ENCODE data around the gene SIRT3.
A peak's percentile ranks its signal among the peaks of the same experiment; 100 is the strongest.

SIRT3 gene

DNA sequence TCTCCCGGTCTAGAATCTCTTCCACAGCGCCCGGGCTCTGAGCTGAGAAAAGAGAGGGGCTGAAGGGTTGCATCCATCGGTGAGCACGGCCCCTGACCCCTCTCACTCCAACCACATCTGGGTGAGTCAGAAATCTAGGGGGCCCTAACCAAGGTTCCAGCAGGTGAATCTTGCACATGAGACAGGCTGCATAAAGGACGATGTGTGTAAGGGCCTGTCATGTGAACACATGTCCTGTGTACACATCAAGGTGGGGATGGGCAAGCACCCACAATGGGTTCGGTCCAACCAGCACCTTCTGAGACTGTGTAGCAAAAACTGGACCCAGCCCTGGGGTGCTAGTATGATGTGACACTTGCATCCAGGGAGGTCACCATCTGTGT is 30.1 kb downstream of the SIRT3 start:
- Histone ChIP-seq H3K4me1 (peaks cover 54% of the 10 kb centered on the region), H3K9me3 (no peaks in the 10 kb centered on the region), H3K27ac (peak overlapping the region; percentile 99), H3K27me3 (no peaks in the 10 kb centered on the region), H4K20me1 (peaks cover 76% of the 10 kb centered on the region), H3K4me3 (peak overlapping the region; percentile 100), H3K9ac (peak overlapping the region; percentile 98), H3K4me2 (peak overlapping the region; percentile 99), H3K36me3 (peaks cover 64% of the 10 kb centered on the region)
- no peak for TF ChIP-seq Cebpa-rat (IDR thresholded peaks at IDR 0.05)

DNA sequence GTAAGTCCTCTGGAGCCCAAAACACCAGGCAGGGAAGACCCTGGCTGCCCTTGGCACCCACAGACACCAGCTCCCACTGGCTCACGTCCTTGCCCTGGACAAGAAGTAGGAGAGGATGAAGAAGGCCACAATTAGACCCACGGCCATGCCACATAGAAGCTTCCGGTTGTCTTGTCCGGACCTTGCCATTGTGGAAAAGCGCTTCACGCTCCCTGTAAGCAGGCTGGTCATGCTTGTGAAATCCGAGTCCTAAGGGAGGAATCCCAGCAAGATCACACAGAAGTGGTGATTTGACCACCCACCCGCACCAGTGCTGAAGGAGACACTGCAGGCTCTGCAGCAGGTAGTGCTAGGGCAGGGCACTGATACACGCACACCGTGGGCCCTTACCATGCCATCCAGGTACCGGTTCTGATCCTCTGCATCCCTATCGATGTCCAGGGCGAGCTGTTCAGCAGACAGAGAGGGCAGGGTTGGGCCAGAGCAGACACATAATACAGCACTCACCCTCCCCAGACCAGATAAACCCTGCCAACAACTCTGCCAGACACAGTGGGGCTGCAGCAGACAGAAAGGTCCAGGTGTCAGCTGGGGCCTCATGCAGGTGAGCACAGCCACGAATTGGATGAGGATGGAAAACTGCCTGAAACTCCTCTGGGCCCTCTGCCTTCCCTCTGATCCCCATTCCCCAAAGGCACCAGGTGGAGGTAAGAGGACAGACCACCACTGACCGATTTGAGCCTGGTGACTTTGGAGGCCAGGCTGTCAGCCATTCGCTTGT is 30.7 kb downstream of the SIRT3 start:
- peak overlapping the region; percentile 100; the same call in 1 of the 2 replicates for H3K4me3 ChIP-seq
- peaks cover 70% of the 10 kb centered on the region for H4K20me1 ChIP-seq
- H3K9ac ChIP-seq, result peak overlapping the region; percentile 98; the same call in 1 of the 2 replicates
- H3K4me2 ChIP-seq, result peak overlapping the region; percentile 99
- H3K36me3 ChIP-seq, result peaks cover 64% of the 10 kb centered on the region
- H3K4me1 ChIP-seq, result peaks cover 48% of the 10 kb centered on the region
- TF ChIP-seq Cebpa-rat (IDR thresholded peaks at IDR 0.05), result no peak
- H3K9me3 ChIP-seq, result no peaks in the 10 kb centered on the region
- H3K27ac ChIP-seq, result no peak overlapping the region
- H3K27me3 ChIP-seq, result no peaks in the 10 kb centered on the region

DNA sequence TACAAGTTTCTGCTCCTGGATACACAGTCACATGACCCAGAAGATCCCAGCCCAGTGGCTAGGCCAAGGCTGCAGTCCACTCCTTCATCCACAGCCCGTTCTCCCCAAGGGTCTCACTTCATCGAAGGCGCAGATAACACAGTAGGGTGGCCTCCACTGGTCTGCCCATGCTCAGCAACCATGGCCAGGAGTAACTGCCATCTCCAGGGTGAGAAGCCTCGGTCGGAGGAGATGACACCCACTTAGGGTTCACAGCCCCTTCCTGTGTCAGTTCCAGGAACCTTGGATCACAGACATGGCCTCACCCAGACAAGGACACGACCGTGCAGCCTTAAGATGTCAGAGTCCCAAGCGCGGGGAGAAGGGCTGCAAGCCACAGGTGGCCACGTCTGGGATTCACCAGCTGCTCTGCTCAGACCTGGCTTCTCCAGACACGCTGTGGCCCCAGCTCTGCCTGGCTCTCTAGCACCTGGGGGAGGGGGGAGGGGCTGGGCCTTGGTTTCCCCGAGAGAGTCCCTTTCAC is 31.5 kb downstream of the SIRT3 start:
- Histone ChIP-seq H3K27ac (no peak overlapping the region), H3K36me3 (peaks cover 56% of the 10 kb centered on the region), H3K9me3 (no peaks in the 10 kb centered on the region), H3K9ac (peak overlapping the region; percentile 98; the same call in 1 of the 2 replicates), H3K4me1 (peaks cover 41% of the 10 kb centered on the region), H3K4me2 (0 out of 2 replicates have a peak overlapping the region, but pooled peaks have one; percentile 99), H4K20me1 (peaks cover 62% of the 10 kb centered on the region), H3K4me3 (no peak overlapping the region), H3K27me3 (no peaks in the 10 kb centered on the region)
- TF ChIP-seq Cebpa-rat (IDR thresholded peaks at IDR 0.05), result no peak

DNA sequence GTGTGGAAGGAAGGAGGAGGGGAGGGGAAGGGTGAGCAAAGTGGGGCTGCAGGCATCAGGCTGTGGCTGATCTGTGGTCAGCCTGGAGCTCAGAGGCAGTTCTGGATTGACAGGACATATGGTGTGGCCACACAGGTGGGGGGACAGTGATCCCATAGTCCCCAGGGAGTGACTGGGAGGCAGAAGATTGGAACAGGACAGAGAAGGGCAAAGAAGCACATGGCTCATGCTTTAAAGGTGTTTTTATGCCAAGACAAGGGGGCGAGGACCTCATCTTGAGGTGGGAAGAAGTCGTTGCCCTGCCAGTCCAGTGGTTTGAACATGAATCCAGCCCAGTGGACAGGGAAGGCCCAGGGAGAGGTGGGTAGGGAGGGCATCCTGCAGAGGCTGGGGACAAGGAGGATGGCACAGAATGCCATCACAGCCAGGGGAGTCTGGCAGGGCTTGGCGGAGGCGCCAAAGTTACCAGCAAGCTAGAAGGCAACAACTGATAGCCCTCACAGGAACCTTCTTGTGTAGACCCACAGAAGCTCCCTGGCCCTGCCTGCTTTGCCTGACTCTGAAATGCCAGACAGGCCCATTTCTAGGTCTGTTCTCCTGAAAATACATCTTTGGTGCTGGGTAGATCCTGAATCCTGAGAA is 32.1 kb downstream of the SIRT3 start:
- no peak overlapping the region for H3K4me3 ChIP-seq
- peaks cover 53% of the 10 kb centered on the region for H3K36me3 ChIP-seq
- H3K4me2 ChIP-seq, result no peak overlapping the region
- peaks cover 35% of the 10 kb centered on the region for H3K4me1 ChIP-seq
- no peaks in the 10 kb centered on the region for H3K9me3 ChIP-seq
- H3K9ac ChIP-seq, result no peak overlapping the region
- TF ChIP-seq Cebpa-rat (IDR thresholded peaks at IDR 0.05), result no peak
- no peak overlapping the region for H3K27ac ChIP-seq
- H4K20me1 ChIP-seq, result peaks cover 56% of the 10 kb centered on the region
- H3K27me3 ChIP-seq, result no peaks in the 10 kb centered on the region

DNA sequence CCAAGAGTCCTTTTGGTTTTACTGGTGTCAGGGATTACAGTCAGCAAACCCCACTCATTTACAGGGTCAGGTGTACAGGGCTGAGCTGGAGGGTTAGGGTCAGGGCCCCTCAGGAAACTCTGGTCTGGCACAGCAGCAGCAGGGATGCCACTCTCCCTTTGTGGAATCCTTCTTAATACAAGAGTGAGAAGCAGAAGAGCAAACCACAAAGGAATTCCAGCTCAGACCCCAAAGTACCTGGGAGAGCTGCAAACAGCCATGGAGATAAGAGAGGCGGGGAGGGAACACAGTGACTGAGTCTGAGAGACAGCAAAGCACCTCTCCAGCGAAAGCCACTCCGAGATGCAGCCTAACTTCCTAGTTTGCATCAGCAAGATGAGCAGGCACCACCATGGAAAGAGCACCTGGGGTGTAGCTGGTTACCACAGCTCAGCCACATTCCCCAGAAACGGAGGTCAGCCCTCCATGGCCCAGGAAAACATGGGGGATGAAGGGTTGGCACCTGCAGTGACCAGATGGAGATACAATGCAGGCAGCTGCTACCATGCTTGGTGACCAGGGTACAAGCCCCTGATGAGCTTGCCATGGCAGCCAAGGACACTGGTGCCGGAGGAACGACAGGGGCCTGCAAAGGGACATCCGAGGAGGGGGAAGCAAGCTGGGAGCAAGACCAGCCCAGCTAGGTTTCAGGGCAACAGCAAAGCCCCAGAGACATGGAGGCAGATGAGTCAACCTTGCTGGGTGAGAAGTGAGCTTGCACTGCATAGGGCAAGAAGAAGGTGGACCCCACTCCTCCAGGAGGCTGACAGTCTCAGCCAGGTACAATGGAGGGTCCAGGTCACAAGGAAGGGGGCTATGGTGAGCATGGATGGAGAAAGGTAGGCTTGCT is 32.8 kb downstream of the SIRT3 start:
- no peak overlapping the region for H3K4me3 ChIP-seq
- H3K27me3 ChIP-seq, result no peaks in the 10 kb centered on the region
- H3K9ac ChIP-seq, result no peak overlapping the region
- no peak overlapping the region for H3K4me2 ChIP-seq
- peaks cover 55% of the 10 kb centered on the region for H4K20me1 ChIP-seq
- no peak overlapping the region for H3K27ac ChIP-seq
- H3K36me3 ChIP-seq, result peaks cover 53% of the 10 kb centered on the region
- H3K4me1 ChIP-seq, result peaks cover 34% of the 10 kb centered on the region
- H3K9me3 ChIP-seq, result no peaks in the 10 kb centered on the region
- no peak for TF ChIP-seq Cebpa-rat (IDR thresholded peaks at IDR 0.05)

DNA sequence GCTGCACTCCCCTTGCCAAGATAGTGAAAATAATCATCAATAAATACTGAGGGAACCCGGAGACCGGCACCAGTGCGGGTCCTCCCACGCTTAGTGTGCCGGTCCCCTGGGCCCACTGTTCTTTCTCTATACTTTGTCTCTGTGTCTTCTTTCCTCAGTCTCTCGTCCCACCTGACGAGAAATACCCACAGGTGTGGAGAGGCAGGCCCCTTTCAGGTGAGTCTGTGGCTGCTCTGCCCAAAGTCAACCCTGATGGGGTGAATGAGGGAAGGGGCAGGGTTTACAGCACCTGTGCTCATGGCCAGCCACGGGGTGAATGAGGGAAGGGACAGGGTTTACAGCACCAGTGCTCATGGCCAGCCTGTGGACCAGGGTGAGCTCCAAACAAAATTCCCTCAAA is 33.7 kb downstream of the SIRT3 start:
- Histone ChIP-seq H3K9me3 (no peaks in the 10 kb centered on the region), H3K36me3 (peaks cover 53% of the 10 kb centered on the region), H3K4me2 (no peak overlapping the region), H3K27me3 (no peaks in the 10 kb centered on the region), H3K27ac (no peak overlapping the region), H3K9ac (no peak overlapping the region), H3K4me1 (peaks cover 34% of the 10 kb centered on the region), H4K20me1 (peaks cover 55% of the 10 kb centered on the region), H3K4me3 (no peak overlapping the region)
- no peak for TF ChIP-seq Cebpa-rat (IDR thresholded peaks at IDR 0.05)

DNA sequence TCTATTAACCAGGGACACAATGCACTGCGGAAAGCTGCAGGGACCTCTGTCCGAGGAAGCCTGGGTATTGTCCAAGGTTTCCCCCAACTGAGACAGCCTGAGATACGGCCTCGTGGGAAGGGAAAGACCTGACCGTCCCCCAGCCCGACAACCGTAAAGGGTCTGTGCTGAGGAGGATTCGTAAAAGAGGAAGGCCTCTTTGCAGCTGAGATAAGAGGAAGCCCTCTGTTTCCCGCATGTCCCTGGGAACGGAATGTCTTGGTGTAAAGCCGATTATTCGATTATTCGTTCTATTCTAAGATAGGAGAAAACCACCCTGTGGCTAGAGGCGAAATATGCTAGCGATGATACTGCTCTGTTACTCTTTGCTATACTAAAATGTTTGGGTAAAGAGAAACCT is 34.2 kb downstream of the SIRT3 start:
- peaks cover 34% of the 10 kb centered on the region for H3K4me1 ChIP-seq
- peaks cover 53% of the 10 kb centered on the region for H3K36me3 ChIP-seq
- no peak overlapping the region for H3K27ac ChIP-seq
- no peak for TF ChIP-seq Cebpa-rat (IDR thresholded peaks at IDR 0.05)
- H3K9ac ChIP-seq, result peak overlapping the region; percentile 29; the same call in 1 of the 2 replicates
- H3K27me3 ChIP-seq, result no peaks in the 10 kb centered on the region
- H3K4me3 ChIP-seq, result no peak overlapping the region
- no peaks in the 10 kb centered on the region for H3K9me3 ChIP-seq
- no peak overlapping the region for H3K4me2 ChIP-seq
- H4K20me1 ChIP-seq, result peaks cover 54% of the 10 kb centered on the region

DNA sequence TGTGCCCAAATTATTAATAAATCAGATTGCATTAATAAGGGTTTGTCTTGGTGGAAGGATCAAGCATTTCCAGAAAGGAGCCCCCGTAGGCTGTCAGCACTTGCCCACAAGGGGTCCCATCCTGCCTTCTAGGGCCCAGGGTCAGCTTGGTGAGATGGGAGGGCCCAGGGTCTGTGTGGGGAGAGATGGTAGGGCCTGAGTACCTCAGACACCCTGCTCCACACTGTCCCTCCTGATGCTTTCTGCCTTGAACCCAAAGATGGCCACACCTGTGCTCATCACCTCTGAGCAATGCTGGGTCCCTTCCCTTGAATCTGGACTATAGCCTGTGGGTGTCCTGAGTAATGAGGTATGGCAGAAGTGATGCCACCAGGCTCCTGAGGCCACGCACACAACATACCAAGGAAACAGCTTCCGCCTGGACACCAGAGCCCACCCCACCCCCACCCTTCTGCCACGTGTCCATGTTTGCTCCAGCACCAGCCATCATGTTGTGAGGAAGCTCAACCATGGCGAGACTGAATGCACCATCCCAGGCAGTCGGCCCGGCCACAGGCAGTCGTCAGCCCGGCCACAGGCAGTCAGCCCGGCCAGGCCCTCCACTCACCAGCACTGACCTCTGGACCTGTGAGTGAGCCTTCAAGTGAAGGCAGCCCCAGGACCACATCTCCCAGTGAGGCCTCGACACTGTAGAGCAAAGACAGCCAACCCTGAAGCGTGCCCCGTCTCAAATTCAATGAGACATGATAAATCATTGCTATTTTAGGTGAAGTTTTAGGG is 35.7 kb downstream of the SIRT3 start:
- Histone ChIP-seq H3K9me3 (no peaks in the 10 kb centered on the region), H3K4me3 (no peak overlapping the region), H3K9ac (no peak overlapping the region), H3K27me3 (no peaks in the 10 kb centered on the region), H3K36me3 (peaks cover 47% of the 10 kb centered on the region), H4K20me1 (peaks cover 38% of the 10 kb centered on the region), H3K4me1 (peaks cover 22% of the 10 kb centered on the region), H3K27ac (no peak overlapping the region), H3K4me2 (no peak overlapping the region)
- TF ChIP-seq Cebpa-rat (IDR thresholded peaks at IDR 0.05), result no peak

DNA sequence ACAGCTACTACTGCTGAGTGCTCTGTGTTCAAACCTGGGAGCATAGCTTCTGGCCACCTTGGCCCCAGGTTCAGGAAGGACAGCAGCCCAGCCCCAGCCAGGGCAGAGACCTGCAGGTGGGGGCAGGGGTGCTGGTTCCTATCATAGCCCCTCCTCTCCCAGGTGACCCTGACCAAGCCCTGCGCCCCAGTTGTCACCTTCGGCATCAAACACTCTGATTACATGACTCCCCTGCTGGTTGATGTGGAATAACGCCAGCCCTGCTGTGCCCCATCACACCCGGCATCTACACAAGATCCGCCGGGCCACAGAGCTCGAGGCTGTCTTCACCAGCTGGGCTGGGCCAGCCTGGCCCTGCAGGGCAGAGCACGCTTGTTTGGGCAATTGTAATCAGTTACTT is 36.4 kb downstream of the SIRT3 start:
- TF ChIP-seq Cebpa-rat (IDR thresholded peaks at IDR 0.05), result no peak
- peaks cover 40% of the 10 kb centered on the region for H3K36me3 ChIP-seq
- no peak overlapping the region for H3K27ac ChIP-seq
- H3K9ac ChIP-seq, result no peak overlapping the region
- peaks cover 16% of the 10 kb centered on the region for H3K4me1 ChIP-seq
- no peaks in the 10 kb centered on the region for H3K27me3 ChIP-seq
- H4K20me1 ChIP-seq, result peaks cover 32% of the 10 kb centered on the region
- H3K9me3 ChIP-seq, result no peaks in the 10 kb centered on the region
- no peak overlapping the region for H3K4me2 ChIP-seq
- no peak overlapping the region for H3K4me3 ChIP-seq
